LNCaP clone FGC (cell line): Measurements from ENCODE around the gene RLBP1.

ENCODE experiments used
- DNase-seq: peaks from one replicate; pipeline ENCODE4 v3.0.0-alpha.2; 2011; ENCODE audit warnings: low read depth
- H3K4me3 ChIP-seq: 2 replicates; pipeline ENCODE4 v1.5.1; 2011; ENCODE audit warnings: mild to moderate bottlenecking, low read depth, low read length, control low read depth
- TF ChIP-seq, protein P1 (sequence below): IDR thresholded peaks from 2 replicates; pipeline ENCODE4 v1.5.1; 2012; ENCODE audit warnings: mild to moderate bottlenecking; ENCODE audit not compliant: control insufficient read depth, insufficient read depth; ENCODE audit errors: extremely low read depth

The RLBP1 gene

DNA sequence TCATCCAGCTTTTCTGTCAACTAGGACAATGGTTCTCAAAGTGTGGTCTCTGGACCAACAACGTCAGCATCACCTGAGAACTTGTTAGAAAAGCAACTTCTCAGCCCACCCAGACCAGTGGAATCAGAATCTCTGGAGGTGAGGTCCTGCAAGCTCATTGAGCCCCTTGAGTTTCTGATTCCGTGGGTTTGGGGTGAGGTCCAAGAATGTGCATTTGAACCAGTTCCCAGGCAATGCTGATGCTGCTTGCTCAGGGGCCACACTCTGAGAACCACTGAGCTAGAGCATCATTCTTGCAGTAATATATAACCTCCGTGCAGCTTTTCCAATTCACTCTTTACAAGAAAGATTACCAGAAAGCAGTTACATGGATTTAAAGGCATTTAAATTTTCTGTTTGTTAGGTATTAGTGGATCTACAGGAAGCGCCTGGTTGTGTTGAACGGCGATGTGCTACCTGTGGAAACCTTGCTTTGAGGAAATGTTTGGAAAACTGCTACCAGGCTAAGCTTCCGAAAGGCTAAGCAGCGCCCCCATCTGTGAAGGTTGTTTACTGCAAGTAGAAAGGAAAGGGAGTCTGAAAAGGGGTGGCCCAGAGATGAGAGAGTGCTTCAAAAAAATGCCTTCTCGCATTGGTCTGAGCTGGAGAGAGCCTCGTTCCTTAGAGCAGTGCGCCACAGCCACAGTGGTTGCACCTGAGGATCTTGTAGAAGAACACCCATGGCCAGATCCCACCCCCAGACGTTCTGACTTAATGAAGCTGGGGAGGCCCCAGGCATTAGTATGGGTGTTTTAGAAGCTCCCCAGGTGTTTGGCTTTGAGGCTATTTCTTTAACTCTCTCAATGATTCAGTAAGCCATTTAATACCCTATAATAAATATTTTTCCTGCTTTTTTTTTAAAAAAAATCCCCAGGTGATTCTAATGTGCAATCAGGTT lies 50.0 kb downstream of the RLBP1 start:
- no peak for DNase-seq
- TF ChIP-seq, protein P1, sequence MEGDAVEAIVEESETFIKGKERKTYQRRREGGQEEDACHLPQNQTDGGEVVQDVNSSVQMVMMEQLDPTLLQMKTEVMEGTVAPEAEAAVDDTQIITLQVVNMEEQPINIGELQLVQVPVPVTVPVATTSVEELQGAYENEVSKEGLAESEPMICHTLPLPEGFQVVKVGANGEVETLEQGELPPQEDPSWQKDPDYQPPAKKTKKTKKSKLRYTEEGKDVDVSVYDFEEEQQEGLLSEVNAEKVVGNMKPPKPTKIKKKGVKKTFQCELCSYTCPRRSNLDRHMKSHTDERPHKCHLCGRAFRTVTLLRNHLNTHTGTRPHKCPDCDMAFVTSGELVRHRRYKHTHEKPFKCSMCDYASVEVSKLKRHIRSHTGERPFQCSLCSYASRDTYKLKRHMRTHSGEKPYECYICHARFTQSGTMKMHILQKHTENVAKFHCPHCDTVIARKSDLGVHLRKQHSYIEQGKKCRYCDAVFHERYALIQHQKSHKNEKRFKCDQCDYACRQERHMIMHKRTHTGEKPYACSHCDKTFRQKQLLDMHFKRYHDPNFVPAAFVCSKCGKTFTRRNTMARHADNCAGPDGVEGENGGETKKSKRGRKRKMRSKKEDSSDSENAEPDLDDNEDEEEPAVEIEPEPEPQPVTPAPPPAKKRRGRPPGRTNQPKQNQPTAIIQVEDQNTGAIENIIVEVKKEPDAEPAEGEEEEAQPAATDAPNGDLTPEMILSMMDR: peak; percentile 69
- no peak overlapping the region for H3K4me3 ChIP-seq

DNA sequence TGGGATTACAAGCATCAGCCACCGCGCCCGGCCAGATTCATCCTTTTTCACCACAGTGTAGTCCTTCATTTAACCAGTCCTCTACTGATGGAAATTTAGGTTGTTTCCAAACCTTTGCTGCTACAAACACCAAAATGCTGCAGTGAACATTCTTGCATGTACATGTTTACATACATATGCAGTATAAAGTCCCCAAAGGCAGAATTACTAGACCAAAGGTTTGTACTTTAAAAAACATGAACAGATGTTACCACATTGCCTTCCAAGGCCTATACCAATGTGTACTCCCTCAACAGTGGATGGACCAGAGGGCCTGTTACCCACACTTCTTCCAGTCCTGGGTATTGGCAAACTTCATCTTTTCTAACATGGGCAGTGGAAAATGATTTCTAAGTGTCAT lies 51.0 kb downstream of the RLBP1 start:
- DNase-seq: no peak
- TF ChIP-seq, protein P1: no peak
- H3K4me3 ChIP-seq: no peak overlapping the region

DNA sequence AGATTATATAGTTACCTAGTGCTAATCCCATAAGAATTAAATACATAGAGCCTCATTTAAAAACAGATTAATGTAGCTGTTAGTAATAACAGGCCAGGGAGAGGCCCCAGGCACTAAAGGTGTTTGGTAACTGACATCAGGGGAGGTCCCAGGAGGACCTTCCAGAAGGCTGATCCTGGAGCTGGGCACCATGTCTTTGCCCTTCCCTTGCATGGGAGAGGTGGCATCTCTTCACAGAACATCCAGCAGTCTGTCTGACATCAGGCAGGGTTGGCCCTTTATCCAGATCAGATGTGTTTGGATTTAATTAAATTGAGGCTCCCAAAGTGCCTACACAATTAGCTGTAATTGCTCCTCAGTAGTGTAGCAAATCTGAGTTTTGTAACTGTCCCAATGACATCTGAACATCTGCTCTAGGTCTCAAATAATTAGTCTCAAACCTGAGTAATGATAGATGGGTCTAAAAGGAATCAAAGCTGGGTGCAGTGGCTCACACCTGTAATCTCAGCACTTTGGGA lies 53.0 kb downstream of the RLBP1 start:
- TF ChIP-seq, protein P1: no peak
- DNase-seq: no peak
- H3K4me3 ChIP-seq: no peak overlapping the region

DNA sequence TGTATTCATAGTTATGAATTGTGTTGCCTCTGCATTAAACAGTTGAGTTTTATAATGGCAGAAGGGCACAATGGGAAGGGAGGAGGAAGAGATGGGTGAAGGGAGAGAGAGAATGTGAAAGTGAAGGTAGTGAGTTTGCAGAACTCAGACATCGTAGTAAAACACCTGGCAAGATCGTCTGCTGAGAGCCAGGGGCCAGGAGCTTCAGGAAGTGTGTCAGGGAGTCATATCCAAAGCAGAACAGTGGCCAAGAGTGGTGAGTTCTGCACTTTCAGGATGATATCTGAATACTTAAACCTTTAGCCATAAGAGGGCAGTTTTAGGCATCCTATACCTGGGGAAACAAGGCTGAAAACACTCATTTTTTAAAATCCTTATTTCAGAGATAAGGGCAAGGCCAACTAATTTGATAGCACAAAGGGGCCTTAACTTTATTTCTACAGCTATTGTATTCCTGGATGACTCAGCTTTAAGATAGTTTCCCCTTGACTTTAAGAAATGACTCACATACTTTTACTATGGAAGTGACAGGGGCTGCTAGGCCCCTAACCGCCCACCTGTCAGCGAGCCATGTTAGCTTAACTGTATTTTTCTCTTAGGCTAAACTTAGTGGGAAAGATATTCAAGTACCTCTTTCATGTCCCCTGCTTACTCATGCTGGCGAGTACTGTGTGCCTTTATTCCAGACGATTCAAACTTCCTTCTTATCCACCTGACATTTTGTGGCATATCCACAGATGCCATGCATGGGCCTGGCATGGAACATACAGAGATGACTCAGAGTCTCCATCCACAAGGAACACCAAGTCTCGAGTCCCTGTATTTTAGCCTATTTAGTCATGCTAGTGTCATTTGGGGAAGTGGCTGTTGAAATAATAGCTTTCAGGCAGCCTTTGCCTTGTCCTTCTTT lies 53.9 kb downstream of the RLBP1 start:
- DNase-seq: no peak
- no peak overlapping the region for H3K4me3 ChIP-seq
- TF ChIP-seq, protein P1: no peak

DNA sequence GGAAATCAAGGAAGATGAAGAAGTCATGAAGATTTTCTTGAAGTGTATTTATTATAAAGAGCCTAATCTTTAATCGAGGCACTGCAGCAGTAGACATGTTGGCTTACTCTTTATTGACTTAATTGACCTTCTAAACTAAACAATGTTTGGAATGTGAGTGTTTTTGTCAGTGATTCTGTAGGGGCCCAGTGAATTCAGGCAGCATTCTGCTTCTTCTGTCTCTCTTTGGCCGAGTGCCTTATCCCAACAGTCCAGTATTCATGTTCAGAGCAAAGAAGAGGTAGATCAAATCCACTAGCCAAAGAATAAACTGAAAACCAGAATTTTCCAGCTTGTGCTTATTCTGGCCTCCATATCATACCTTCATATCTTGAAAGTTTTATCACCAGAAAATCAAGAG lies 55.7 kb downstream of the RLBP1 start:
- no peak for DNase-seq
- H3K4me3 ChIP-seq: no peak overlapping the region
- TF ChIP-seq, protein P1: no peak

DNA sequence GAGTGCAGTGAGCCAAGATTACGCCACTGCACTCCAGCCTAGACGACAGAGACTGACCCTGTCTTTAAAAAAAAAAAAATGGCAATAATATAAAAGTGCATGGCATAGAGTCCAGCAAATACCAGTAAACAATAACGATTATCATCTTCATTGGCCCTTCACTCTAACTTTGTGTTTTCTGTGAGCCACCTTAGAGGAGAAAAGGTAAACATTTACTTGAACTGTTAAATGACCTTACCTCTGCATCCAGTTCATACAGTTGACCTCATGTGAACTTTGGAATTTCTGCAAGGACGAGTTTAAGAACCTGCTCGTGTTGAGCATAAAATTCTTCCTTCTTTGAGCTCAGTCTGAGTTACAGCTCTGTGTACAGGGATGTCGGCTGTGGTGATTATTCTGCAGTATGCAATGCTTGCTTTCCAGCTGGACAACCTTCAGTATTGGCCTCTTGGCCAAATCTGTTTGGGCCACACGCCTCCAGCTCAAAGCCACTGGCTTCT lies 56.6 kb downstream of the RLBP1 start:
- peak; percentile 92 for DNase-seq
- TF ChIP-seq, protein P1: no peak
- no peak overlapping the region for H3K4me3 ChIP-seq
